Astrocyte (in vitro differentiated cells and primary cell): ENCODE data around the gene NHLRC1. TPM values are rescaled to one million over a fixed set of nuclear protein-coding genes. Genes with fewer than 3 reads are reported as not detected.
"Not testable (repeated sequence)": the region's sequence is repeated elsewhere in the genome, so short reads cannot be mapped to it uniquely, and the experiment has no call there.

Source experiments
- DNase-seq: peaks from one replicate; pipeline ENCODE4 v3.0.0-alpha.2; 2010; ENCODE audit warnings: low read depth
- FAIRE-seq: peaks from 2 replicates; lab custom pipeline; 2011; peaks lifted over from hg19 to GRCh38; lab: Jason Lieb, UNC
- H2AFZ ChIP-seq: 2 replicates; pipeline ENCODE4 v1.6.0; 2012; ENCODE audit warnings: low read depth, low read length, inconsistent platforms
- H3K27ac ChIP-seq: 2 replicates; pipeline ENCODE4 v1.5.1; 2011; ENCODE audit warnings: low read depth, low read length, inconsistent platforms
- H3K27me3 ChIP-seq: 2 replicates; pipeline ENCODE4 v1.6.0; 2011; ENCODE audit warnings: low read length, inconsistent platforms; ENCODE audit not compliant: insufficient read depth
- H3K36me3 ChIP-seq: 2 replicates; pipeline ENCODE4 v1.5.1; 2011; ENCODE audit warnings: low read length, inconsistent platforms; ENCODE audit not compliant: insufficient read depth
- H3K4me1 ChIP-seq: 2 replicates; pipeline ENCODE4 v1.5.1; 2011; ENCODE audit warnings: low read length, inconsistent platforms; ENCODE audit not compliant: insufficient read depth
- H3K4me2 ChIP-seq: 2 replicates; pipeline ENCODE4 v1.6.0; 2012; ENCODE audit warnings: low read length, inconsistent platforms
- H3K4me3 ChIP-seq: 2 replicates; pipeline ENCODE4 v1.5.1; 2011; ENCODE audit warnings: low read depth, mild to moderate bottlenecking, low read length, inconsistent platforms; ENCODE audit not compliant: insufficient read depth
- H3K79me2 ChIP-seq: 2 replicates; pipeline ENCODE4 v1.6.0; 2012; ENCODE audit warnings: mild to moderate bottlenecking, low read length, inconsistent platforms; ENCODE audit not compliant: insufficient read depth
- H3K9ac ChIP-seq: 2 replicates; pipeline ENCODE4 v1.6.0; 2012; ENCODE audit warnings: mild to moderate bottlenecking, low read length, inconsistent platforms
- H3K9me3 ChIP-seq: 2 replicates; pipeline ENCODE4 v1.5.1; 2012; ENCODE audit warnings: low read depth, mild to moderate bottlenecking, low read length, inconsistent platforms; ENCODE audit not compliant: insufficient read depth
- H4K20me1 ChIP-seq: 2 replicates; pipeline ENCODE4 v1.6.0; 2012; ENCODE audit warnings: low read length, inconsistent platforms; ENCODE audit not compliant: insufficient read depth
- H3K27ac Mint-ChIP-seq: one replicate; pipeline ENCODE4 v1.8.0; 2021; ENCODE audit warnings: mild to moderate bottlenecking, mixed read lengths; ENCODE audit not compliant: unreplicated experiment
- H3K27me3 Mint-ChIP-seq: one replicate; pipeline ENCODE4 v1.8.0; 2021; ENCODE audit warnings: low read depth, mixed read lengths; ENCODE audit not compliant: unreplicated experiment
- H3K36me3 Mint-ChIP-seq: one replicate; pipeline ENCODE4 v1.8.0; 2021; ENCODE audit warnings: low read depth, mixed read lengths; ENCODE audit not compliant: unreplicated experiment
- H3K4me1 Mint-ChIP-seq: one replicate; pipeline ENCODE4 v1.8.0; 2021; ENCODE audit warnings: low read depth, mixed read lengths; ENCODE audit not compliant: unreplicated experiment
- H3K4me3 Mint-ChIP-seq: one replicate; pipeline ENCODE4 v1.8.0; 2021; ENCODE audit warnings: mild to moderate bottlenecking, moderate library complexity, mixed read lengths; ENCODE audit not compliant: unreplicated experiment
- H3K9me3 Mint-ChIP-seq: one replicate; pipeline ENCODE4 v1.8.0; 2021; ENCODE audit warnings: mild to moderate bottlenecking, mixed read lengths; ENCODE audit not compliant: unreplicated experiment
- EZH2 ChIP-seq: IDR thresholded peaks from 2 replicates; pipeline ENCODE4 v1.6.1; 2012; ENCODE audit warnings: mild to moderate bottlenecking, low read length, inconsistent platforms; ENCODE audit not compliant: insufficient read depth
- total RNA-seq: library from RNA; stranded (reverse); gene quantifications from 2 replicates; pipeline ENCODE4 v1.2.1, GENCODE V29; 2021
- TF ChIP-seq, protein P1 (sequence below): IDR thresholded peaks from 2 replicates; pipeline ENCODE4 v1.5.1; 2011; ENCODE audit warnings: low read depth, mild to moderate bottlenecking, inconsistent platforms, low read length, moderate library complexity; ENCODE audit not compliant: insufficient read depth

The NHLRC1 gene
- total RNA-seq, 1 donor from 2014 or later = not detected

GRCh38 chr6:18153311-18153703, 30.8 kb upstream of the NHLRC1 start:
- DNase-seq = no peak
- H3K36me3 Mint-ChIP-seq = no peaks in the 10 kb centered on the region
- H3K4me1 Mint-ChIP-seq = peaks cover 6% of the 10 kb centered on the region
- FAIRE-seq = no peak
- Histone ChIP-seq H3K4me3 (no peak overlapping the region), H3K27me3 (no peaks in the 10 kb centered on the region), H3K27ac (peak overlapping the region; percentile 58), H2AFZ (no peak overlapping the region), H3K9me3 (no peaks in the 10 kb centered on the region), H3K36me3 (no peaks in the 10 kb centered on the region), H3K79me2 (no peaks in the 10 kb centered on the region), H3K4me1 (peaks cover 23% of the 10 kb centered on the region), H4K20me1 (no peaks in the 10 kb centered on the region), H3K9ac (peak overlapping the region; percentile 93), H3K4me2 (peak overlapping the region; percentile 86)
- H3K4me3 Mint-ChIP-seq = no peak overlapping the region
- no peak for TF ChIP-seq EZH2
- no peaks in the 10 kb centered on the region for H3K27me3 Mint-ChIP-seq
- no peaks in the 10 kb centered on the region for H3K9me3 Mint-ChIP-seq
- H3K27ac Mint-ChIP-seq = no peak overlapping the region

DNA sequence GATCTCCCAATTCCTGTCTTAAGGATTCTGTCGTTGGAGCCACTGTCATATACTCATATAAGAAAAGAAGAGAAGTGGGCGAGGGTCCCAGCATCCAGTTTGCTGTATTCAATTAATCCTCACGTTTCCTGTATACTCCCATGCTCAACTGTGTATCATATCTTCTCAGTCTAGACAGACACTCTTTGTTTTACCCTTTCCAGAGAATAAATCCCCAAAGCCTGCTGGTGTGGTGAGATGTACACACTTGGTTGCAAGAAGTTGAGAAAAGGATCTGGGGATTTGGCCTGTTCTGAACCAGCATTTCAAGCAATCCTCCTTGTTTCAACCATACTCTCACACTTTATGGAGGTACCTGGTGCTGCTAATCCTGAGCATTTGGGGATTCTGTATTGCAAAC, 29.3 kb upstream of the NHLRC1 start:
- TF ChIP-seq, protein P1, sequence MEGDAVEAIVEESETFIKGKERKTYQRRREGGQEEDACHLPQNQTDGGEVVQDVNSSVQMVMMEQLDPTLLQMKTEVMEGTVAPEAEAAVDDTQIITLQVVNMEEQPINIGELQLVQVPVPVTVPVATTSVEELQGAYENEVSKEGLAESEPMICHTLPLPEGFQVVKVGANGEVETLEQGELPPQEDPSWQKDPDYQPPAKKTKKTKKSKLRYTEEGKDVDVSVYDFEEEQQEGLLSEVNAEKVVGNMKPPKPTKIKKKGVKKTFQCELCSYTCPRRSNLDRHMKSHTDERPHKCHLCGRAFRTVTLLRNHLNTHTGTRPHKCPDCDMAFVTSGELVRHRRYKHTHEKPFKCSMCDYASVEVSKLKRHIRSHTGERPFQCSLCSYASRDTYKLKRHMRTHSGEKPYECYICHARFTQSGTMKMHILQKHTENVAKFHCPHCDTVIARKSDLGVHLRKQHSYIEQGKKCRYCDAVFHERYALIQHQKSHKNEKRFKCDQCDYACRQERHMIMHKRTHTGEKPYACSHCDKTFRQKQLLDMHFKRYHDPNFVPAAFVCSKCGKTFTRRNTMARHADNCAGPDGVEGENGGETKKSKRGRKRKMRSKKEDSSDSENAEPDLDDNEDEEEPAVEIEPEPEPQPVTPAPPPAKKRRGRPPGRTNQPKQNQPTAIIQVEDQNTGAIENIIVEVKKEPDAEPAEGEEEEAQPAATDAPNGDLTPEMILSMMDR = no peak
- no peak for TF ChIP-seq EZH2
- H3K36me3 Mint-ChIP-seq = no peaks in the 10 kb centered on the region
- H3K27me3 ChIP-seq = no peaks in the 10 kb centered on the region
- no peaks in the 10 kb centered on the region for H3K9me3 Mint-ChIP-seq
- H3K36me3 ChIP-seq = no peaks in the 10 kb centered on the region
- H2AFZ ChIP-seq = no peak overlapping the region
- FAIRE-seq (no peak), DNase-seq (no peak)
- no peaks in the 10 kb centered on the region for H4K20me1 ChIP-seq
- H3K4me1 ChIP-seq = peaks cover 28% of the 10 kb centered on the region
- no peaks in the 10 kb centered on the region for H3K9me3 ChIP-seq
- H3K27ac Mint-ChIP-seq = no peak overlapping the region
- no peaks in the 10 kb centered on the region for H3K27me3 Mint-ChIP-seq
- peaks cover 6% of the 10 kb centered on the region for H3K4me1 Mint-ChIP-seq
- H3K4me3 ChIP-seq = no peak overlapping the region
- no peak overlapping the region for H3K27ac ChIP-seq
- H3K9ac ChIP-seq = no peak overlapping the region
- H3K4me3 Mint-ChIP-seq = no peak overlapping the region
- no peaks in the 10 kb centered on the region for H3K79me2 ChIP-seq
- H3K4me2 ChIP-seq = no peak overlapping the region

- not testable (repeated sequence) for H3K27me3 ChIP-seq, H3K4me3 ChIP-seq, H3K27me3 Mint-ChIP-seq, H3K4me1 Mint-ChIP-seq, H3K9ac ChIP-seq, H3K79me2 ChIP-seq, H2AFZ ChIP-seq, H3K36me3 ChIP-seq, H3K4me2 ChIP-seq, H3K27ac Mint-ChIP-seq, H3K27ac ChIP-seq, H3K36me3 Mint-ChIP-seq, H3K4me3 Mint-ChIP-seq, DNase-seq, H3K9me3 ChIP-seq, FAIRE-seq, H4K20me1 ChIP-seq, H3K9me3 Mint-ChIP-seq
- H3K4me1 ChIP-seq = peaks cover 28% of the 10 kb centered on the region
These were observed 28.9 kb upstream of the NHLRC1 start for GRCh38 chr6:18151391-18151790.
